ENCODE measurements around the gene NINJ2.

Gene NINJ2

GRCh38 chr12:535396-535795, 127.8 kb downstream of the NINJ2 start:
- H3K27ac ChIP-seq (ENCODE audit: low read depth, low read length, severe bottlenecking): no peak overlapping the region
- peaks cover 4% of the 10 kb centered on the region for H3K9me3 ChIP-seq (ENCODE audit: control insufficient read depth, low read length)
- peaks cover 7% of the 10 kb centered on the region for H3K36me3 ChIP-seq (ENCODE audit: control insufficient read depth, insufficient read depth, low read length)
- H3K4me1 ChIP-seq (ENCODE audit: control insufficient read depth, insufficient read depth, low read length, poor library complexity, severe bottlenecking): peaks cover 6% of the 10 kb centered on the region
- H3K4me3 ChIP-seq (ENCODE audit: extremely low read depth, insufficient read depth, low read length, poor library complexity, severe bottlenecking): no peak overlapping the region
- 77 to 84% methylated on average over 7 of the region's 7 CpGs for WGBS, 2 experiments (ENCODE audit: insufficient coverage in 2 of 2)

DNA sequence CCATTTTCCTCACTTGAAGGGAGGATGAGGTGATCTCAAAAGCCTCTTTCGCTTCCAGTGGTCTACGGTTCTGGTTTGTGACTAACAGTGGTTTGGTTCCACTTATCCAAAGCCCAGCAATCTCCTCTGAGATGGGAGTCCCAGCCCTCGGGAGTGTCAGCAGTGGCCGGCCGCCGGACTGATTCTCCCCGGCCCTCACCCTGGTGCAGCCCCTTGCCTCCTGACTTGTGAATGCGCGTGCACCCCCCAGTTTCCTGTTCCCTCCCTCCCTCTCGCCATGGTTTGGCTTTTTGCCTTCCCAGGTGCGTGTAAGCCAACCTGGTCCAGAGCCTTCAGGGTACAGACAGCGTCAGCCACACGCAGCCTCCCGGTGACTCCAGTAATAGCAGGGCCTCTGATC, 129.0 kb downstream of the NINJ2 start:
- Histone ChIP-seq H3K36me3 (ENCODE audit: control insufficient read depth, insufficient read depth, low read length) (peaks cover 7% of the 10 kb centered on the region), H3K4me1 (ENCODE audit: control insufficient read depth, insufficient read depth, low read length, poor library complexity, severe bottlenecking) (peaks cover 6% of the 10 kb centered on the region), H3K4me3 (ENCODE audit: extremely low read depth, insufficient read depth, low read length, poor library complexity, severe bottlenecking) (no peak overlapping the region), H3K9me3 (ENCODE audit: control insufficient read depth, low read length) (peaks cover 6% of the 10 kb centered on the region), H3K27ac (ENCODE audit: low read depth, low read length, severe bottlenecking) (no peak overlapping the region)
- WGBS, 2 experiments (ENCODE audit: insufficient coverage in 2 of 2): 89 to 95% methylated on average over 12 to 14 of the region's 14 CpGs

- peaks cover 11% of the 10 kb centered on the region for H3K36me3 ChIP-seq (ENCODE audit: control insufficient read depth, insufficient read depth, low read length)
- H3K27ac ChIP-seq (ENCODE audit: low read depth, low read length, severe bottlenecking): no peak overlapping the region
- no peak overlapping the region for H3K4me3 ChIP-seq (ENCODE audit: extremely low read depth, insufficient read depth, low read length, poor library complexity, severe bottlenecking)
- 91 to 93% methylated on average over 14 of the region's 14 CpGs for WGBS, 2 experiments (ENCODE audit: insufficient coverage in 2 of 2)
- H3K4me1 ChIP-seq (ENCODE audit: control insufficient read depth, insufficient read depth, low read length, poor library complexity, severe bottlenecking): peaks cover 6% of the 10 kb centered on the region
- H3K9me3 ChIP-seq (ENCODE audit: control insufficient read depth, low read length): peaks cover 11% of the 10 kb centered on the region
Measured at GRCh38 chr12:533718-534117, 129.5 kb downstream of the NINJ2 start.

GRCh38 chr12:532908-533565, 130.2 kb downstream of the NINJ2 start:
- peaks cover 12% of the 10 kb centered on the region for H3K9me3 ChIP-seq (ENCODE audit: control insufficient read depth, low read length)
- no peak overlapping the region for H3K27ac ChIP-seq (ENCODE audit: low read depth, low read length, severe bottlenecking)
- H3K36me3 ChIP-seq (ENCODE audit: control insufficient read depth, insufficient read depth, low read length): peaks cover 10% of the 10 kb centered on the region
- H3K4me3 ChIP-seq (ENCODE audit: extremely low read depth, insufficient read depth, low read length, poor library complexity, severe bottlenecking): no peak overlapping the region
- peaks cover 6% of the 10 kb centered on the region for H3K4me1 ChIP-seq (ENCODE audit: control insufficient read depth, insufficient read depth, low read length, poor library complexity, severe bottlenecking)
- WGBS, 2 experiments (ENCODE audit: insufficient coverage in 2 of 2): 91 to 97% methylated on average over 6 to 7 of the region's 9 CpGs

GRCh38 chr12:531951-532585, 131.2 kb downstream of the NINJ2 start:
- WGBS, 2 experiments (ENCODE audit: insufficient coverage in 2 of 2): 82 to 92% methylated on average over 3 of the region's 3 CpGs
- H3K4me1 ChIP-seq (ENCODE audit: control insufficient read depth, insufficient read depth, low read length, poor library complexity, severe bottlenecking): peaks cover 6% of the 10 kb centered on the region
- H3K9me3 ChIP-seq (ENCODE audit: control insufficient read depth, low read length): peaks cover 12% of the 10 kb centered on the region
- H3K4me3 ChIP-seq (ENCODE audit: extremely low read depth, insufficient read depth, low read length, poor library complexity, severe bottlenecking): no peak overlapping the region
- peaks cover 4% of the 10 kb centered on the region for H3K36me3 ChIP-seq (ENCODE audit: control insufficient read depth, insufficient read depth, low read length)
- H3K27ac ChIP-seq (ENCODE audit: low read depth, low read length, severe bottlenecking): no peak overlapping the region

GRCh38 chr12:530821-531220, 132.4 kb downstream of the NINJ2 start:
- Histone ChIP-seq H3K9me3 (ENCODE audit: control insufficient read depth, low read length) (peaks cover 12% of the 10 kb centered on the region), H3K36me3 (ENCODE audit: control insufficient read depth, insufficient read depth, low read length) (peaks cover 4% of the 10 kb centered on the region), H3K4me1 (ENCODE audit: control insufficient read depth, insufficient read depth, low read length, poor library complexity, severe bottlenecking) (peaks cover 6% of the 10 kb centered on the region), H3K4me3 (ENCODE audit: extremely low read depth, insufficient read depth, low read length, poor library complexity, severe bottlenecking) (no peak overlapping the region), H3K27ac (ENCODE audit: low read depth, low read length, severe bottlenecking) (no peak overlapping the region)
- 96 to 98% methylated on average over 4 to 5 of the region's 6 CpGs for WGBS, 2 experiments (ENCODE audit: insufficient coverage in 2 of 2)

- Histone ChIP-seq H3K9me3 (ENCODE audit: control insufficient read depth, low read length) (peaks cover 12% of the 10 kb centered on the region), H3K36me3 (ENCODE audit: control insufficient read depth, insufficient read depth, low read length) (peaks cover 4% of the 10 kb centered on the region), H3K27ac (ENCODE audit: low read depth, low read length, severe bottlenecking) (no peak overlapping the region), H3K4me1 (ENCODE audit: control insufficient read depth, insufficient read depth, low read length, poor library complexity, severe bottlenecking) (peaks cover 6% of the 10 kb centered on the region), H3K4me3 (ENCODE audit: extremely low read depth, insufficient read depth, low read length, poor library complexity, severe bottlenecking) (no peak overlapping the region)
- WGBS, 2 experiments (ENCODE audit: insufficient coverage in 2 of 2): 93 to 100% methylated on average over 6 of the region's 6 CpGs
Measured at GRCh38 chr12:530308-530707, 132.9 kb downstream of the NINJ2 start.

GRCh38 chr12:527729-528128, 135.5 kb downstream of the NINJ2 start:
- peaks cover 12% of the 10 kb centered on the region for H3K9me3 ChIP-seq (ENCODE audit: control insufficient read depth, low read length)

GRCh38 chr12:527241-527640, 136.0 kb downstream of the NINJ2 start:
- 60 to 86% methylated on average over 1 of the region's 7 CpGs for WGBS, 2 experiments (ENCODE audit: insufficient coverage in 2 of 2)
- peaks cover 10% of the 10 kb centered on the region for H3K9me3 ChIP-seq (ENCODE audit: control insufficient read depth, low read length)
- H3K27ac ChIP-seq (ENCODE audit: low read depth, low read length, severe bottlenecking): no peak overlapping the region
- H3K4me1 ChIP-seq (ENCODE audit: control insufficient read depth, insufficient read depth, low read length, poor library complexity, severe bottlenecking): no peaks in the 10 kb centered on the region
- peaks cover 4% of the 10 kb centered on the region for H3K36me3 ChIP-seq (ENCODE audit: control insufficient read depth, insufficient read depth, low read length)
- no peak overlapping the region for H3K4me3 ChIP-seq (ENCODE audit: extremely low read depth, insufficient read depth, low read length, poor library complexity, severe bottlenecking)

More at GRCh38 chr12:527729-528128, 135.5 kb downstream of the NINJ2 start:
- Histone ChIP-seq H3K4me1 (ENCODE audit: control insufficient read depth, insufficient read depth, low read length, poor library complexity, severe bottlenecking) (no peaks in the 10 kb centered on the region), H3K27ac (ENCODE audit: low read depth, low read length, severe bottlenecking) (no peak overlapping the region), H3K4me3 (ENCODE audit: extremely low read depth, insufficient read depth, low read length, poor library complexity, severe bottlenecking) (no peak overlapping the region), H3K36me3 (ENCODE audit: control insufficient read depth, insufficient read depth, low read length) (peaks cover 4% of the 10 kb centered on the region)
- WGBS, 2 experiments (ENCODE audit: insufficient coverage in 2 of 2): 87 to 97% methylated on average over 3 to 4 of the region's 4 CpGs

DNA sequence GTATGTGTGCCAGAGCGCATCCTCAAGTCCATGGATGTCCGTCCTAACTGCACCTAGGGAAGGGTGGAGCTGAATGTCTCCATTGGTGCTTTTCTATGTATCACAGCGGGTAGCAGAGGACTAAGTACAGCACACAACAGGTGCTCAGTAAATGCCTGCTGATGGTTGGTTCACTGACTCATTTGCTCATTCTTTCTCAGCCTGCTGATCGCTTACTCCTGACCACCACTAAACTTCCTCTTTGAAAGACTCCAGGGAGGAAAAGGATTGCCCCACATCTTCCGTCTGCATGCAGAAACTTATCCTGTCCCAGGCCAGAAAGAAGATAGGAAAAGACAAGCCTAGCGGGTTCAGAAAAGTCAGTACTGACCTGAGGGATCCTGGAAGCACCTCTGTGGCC, 137.2 kb downstream of the NINJ2 start:
- H3K9me3 ChIP-seq (ENCODE audit: control insufficient read depth, low read length): peaks cover 8% of the 10 kb centered on the region
- 94 to 100% methylated on average over 5 to 6 of the region's 6 CpGs for WGBS, 2 experiments (ENCODE audit: insufficient coverage in 2 of 2)
- peaks cover 4% of the 10 kb centered on the region for H3K36me3 ChIP-seq (ENCODE audit: control insufficient read depth, insufficient read depth, low read length)
- no peak overlapping the region for H3K4me3 ChIP-seq (ENCODE audit: extremely low read depth, insufficient read depth, low read length, poor library complexity, severe bottlenecking)
- no peaks in the 10 kb centered on the region for H3K4me1 ChIP-seq (ENCODE audit: control insufficient read depth, insufficient read depth, low read length, poor library complexity, severe bottlenecking)
- no peak overlapping the region for H3K27ac ChIP-seq (ENCODE audit: low read depth, low read length, severe bottlenecking)
